K562 (cell line): ENCODE measurements around the gene ADRB1.

ENCODE experiments used
- BRD4 ChIP-seq: fragments of 200-600 bp; sonication (generic); IDR thresholded peaks from 2 replicates; pipeline ENCODE4 v1.6.1; 2017; ENCODE audit warnings: inconsistent platforms
- CREB1 ChIP-seq, 2 experiments: sonication (generic) in 1 of 2; formaldehyde crosslinking in 1 of 2; IDR thresholded peaks; 2 replicates each; pipeline versions ENCODE4 v1.6.1 to v1.8.0; 2012 to 2022; ENCODE audit warnings: inconsistent platforms in 1 of 2, mild to moderate bottlenecking in 1 of 2, missing genetic modification reagents in 1 of 2, moderate library complexity in 1 of 2
- CTCF ChIP-seq, 3 experiments: IDR thresholded peaks in 2 of 3; conservative IDR thresholded peaks in 1 of 3; 2 replicates each; pipeline ENCODE4 v1.5.1; 2011 to 2012; ENCODE audit warnings: low read length in 3 of 3, mild to moderate bottlenecking in 3 of 3, control low read depth in 2 of 3, improper control_type of control experiment in 1 of 3, inconsistent platforms in 1 of 3, low read depth in 1 of 3, mixed read lengths in 1 of 3, moderate library complexity in 1 of 3; ENCODE audit not compliant: insufficient read depth in 2 of 3
- EP300 ChIP-seq: IDR thresholded peaks from 2 replicates; pipeline ENCODE4 v1.6.1; 2012; ENCODE audit warnings: low read length, improper control_type of control experiment
- HBP1 ChIP-seq: fragments of 450-650 bp; formaldehyde crosslinking; IDR thresholded peaks from 2 replicates; pipeline ENCODE4 v1.4.0; 2022; ENCODE audit warnings: missing genetic modification characterization
- SIX5 ChIP-seq, 2 experiments: IDR thresholded peaks; 2 replicates each; pipeline ENCODE4 v1.6.1; 2011; ENCODE audit warnings: low read length in 2 of 2, borderline replicate concordance in 1 of 2, low read depth in 1 of 2, mild to moderate bottlenecking in 1 of 2, moderate library complexity in 1 of 2; ENCODE audit not compliant: insufficient read depth in 1 of 2
- SMAD3 ChIP-seq: fragments of 450-650 bp; formaldehyde crosslinking; conservative IDR thresholded peaks from 2 replicates; pipeline ENCODE4 v1.4.0; 2020; ENCODE audit warnings: mild to moderate bottlenecking
- YBX1 ChIP-seq: fragments of 450-650 bp; IDR thresholded peaks from 2 replicates; pipeline ENCODE4 v1.7.1; 2016; ENCODE audit warnings: mild to moderate bottlenecking

- TF ChIP-seq CTCF (IDR thresholded peaks at IDR 0.05 in 2 of 3, conservative IDR thresholded peaks at IDR 0.05 in 1 of 3; ENCODE audit: insufficient read depth in 2 of 3, low read depth in 1 of 3, low read length in 3 of 3) (no peak), BRD4 (no peak), HBP1 (CRISPR knock-in tag) (no peak), EP300 (no peak), SMAD3 (CRISPR knock-in tag) (no peak), YBX1 (no peak), CREB1 (IDR thresholded peaks at IDR 0.05) (no peak), CREB1 (CRISPR knock-in tag; IDR thresholded peaks at IDR 0.05) (no peak), SIX5 (IDR thresholded peaks at IDR 0.05; ENCODE audit: borderline replicate concordance in 1 of 2, insufficient read depth in 1 of 2, low read depth in 1 of 2, low read length in 2 of 2) (no peak)
Observed at GRCh38 chr10:114068054-114068707, 24.5 kb downstream of the ADRB1 start.
